SK-N-SH treated with all-trans-retinoic acid at 6 μM for 48 hours (cell line): ENCODE data around the gene DCAF15.

ENCODE experiments used
- ARNTL ChIP-seq: fragments of 450-650 bp; formaldehyde crosslinking; IDR thresholded peaks from 2 replicates; pipeline ENCODE4 v1.5.0; 2020; ENCODE audit warnings: low read depth, mild to moderate bottlenecking, moderate library complexity, borderline replicate concordance
- BACH2 ChIP-seq: fragments of 250-450 bp; sonication (Bioruptor Pico); IDR thresholded peaks from 2 replicates; pipeline ENCODE4 v1.9.0; 2021; ENCODE audit warnings: mild to moderate bottlenecking, borderline replicate concordance
- CSDC2 ChIP-seq: fragments of 250-450 bp; sonication (Bioruptor Pico); IDR thresholded peaks from 2 replicates; pipeline ENCODE4 v1.5.0; 2020; ENCODE audit warnings: mild to moderate bottlenecking, moderate library complexity
- ESRRG ChIP-seq: fragments of 250-450 bp; sonication (Bioruptor Pico); IDR thresholded peaks from 2 replicates; pipeline ENCODE4 v1.6.1; 2021; ENCODE audit warnings: mild to moderate bottlenecking
- ISL1 ChIP-seq: fragments of 250-450 bp; sonication (Bioruptor Pico); IDR thresholded peaks from 2 replicates; pipeline ENCODE4 v2.1.2; 2022; ENCODE audit warnings: mild to moderate bottlenecking, moderate library complexity
- PPARA ChIP-seq: fragments of 250-450 bp; sonication (Bioruptor Pico); IDR thresholded peaks from 2 replicates; pipeline ENCODE4 v1.5.0; 2020; ENCODE audit warnings: mild to moderate bottlenecking, borderline replicate concordance
- RARB ChIP-seq: fragments of 250-450 bp; sonication (Bioruptor Pico); IDR thresholded peaks from 2 replicates; pipeline ENCODE4 v1.8.0; 2021; ENCODE audit warnings: mild to moderate bottlenecking, moderate library complexity
- SNAI2 ChIP-seq: fragments of 250-450 bp; sonication (Bioruptor Pico); IDR thresholded peaks from 2 replicates; pipeline ENCODE4 v1.5.0; 2020; ENCODE audit warnings: mild to moderate bottlenecking, moderate library complexity
- ZC3H10 ChIP-seq: fragments of 250-450 bp; sonication (Bioruptor Pico); IDR thresholded peaks from 2 replicates; pipeline ENCODE4 v1.5.1; 2021; ENCODE audit warnings: mild to moderate bottlenecking, moderate library complexity
- ZNF565 ChIP-seq: fragments of 450-650 bp; formaldehyde crosslinking; conservative IDR thresholded peaks from 2 replicates; pipeline ENCODE4 v1.5.0; 2020; ENCODE audit warnings: low read depth, mild to moderate bottlenecking, moderate library complexity

DNA sequence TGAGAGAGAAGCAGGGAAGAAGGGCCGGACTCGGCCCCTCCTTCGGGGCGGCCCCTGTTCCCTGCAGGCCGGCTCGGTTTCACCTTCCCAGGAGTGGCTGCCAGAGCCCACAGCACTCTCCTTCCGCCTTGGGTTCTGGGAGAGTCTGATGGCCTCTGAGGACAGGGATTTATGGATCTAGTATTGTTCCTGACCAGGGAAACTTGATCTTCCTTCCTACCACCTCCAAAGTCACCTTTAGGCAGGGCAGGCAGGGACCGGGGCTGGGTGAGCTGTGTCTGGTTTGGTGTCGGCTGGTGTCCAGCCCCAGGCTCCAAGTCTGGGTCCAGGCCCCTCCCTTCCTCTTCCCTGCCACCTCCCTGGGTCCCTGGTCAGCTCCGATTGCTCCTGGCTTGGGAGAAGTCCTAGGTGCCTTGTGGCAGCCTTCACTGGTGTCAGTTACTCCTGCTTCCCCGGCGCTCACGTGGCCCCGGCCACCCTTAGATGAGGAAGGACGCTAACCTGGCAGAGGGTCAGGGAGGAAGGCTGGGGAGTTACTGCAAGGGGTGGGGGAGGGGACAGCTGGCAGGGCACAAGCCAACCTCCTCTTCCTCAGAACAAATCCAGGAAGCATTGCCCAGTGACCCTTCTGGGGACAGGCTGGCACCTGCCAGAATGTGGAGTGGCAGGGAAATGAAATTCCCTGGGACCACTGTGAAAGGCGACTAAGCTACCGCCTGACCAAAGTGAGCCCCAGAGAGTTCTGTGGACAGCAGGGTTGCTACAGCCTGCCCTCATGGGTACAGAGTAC is 35.0 kb downstream of the DCAF15 start:
- TF ChIP-seq ZC3H10 (no peak), CSDC2 (no peak), BACH2 (CRISPR knock-in tag) (no peak), SNAI2 (no peak), ARNTL (CRISPR knock-in tag) (no peak), ZNF565 (CRISPR knock-in tag) (no peak), PPARA (CRISPR knock-in tag) (no peak), ESRRG (no peak), ISL1 (CRISPR knock-in tag) (no peak), RARB (CRISPR knock-in tag) (no peak)
